GM18873 (cell line): ENCODE results near the gene RAB3GAP1.

Source experiments
- ATAC-seq: cut with Tn5 transposase; IDR thresholded peaks from one replicate; pipeline ENCODE4 v1.9.1; 2021; ENCODE audit warnings: mild to moderate bottlenecking, moderate library complexity, moderate number of reproducible peaks; ENCODE audit not compliant: unreplicated experiment, low FRiP score

RAB3GAP1 gene

DNA sequence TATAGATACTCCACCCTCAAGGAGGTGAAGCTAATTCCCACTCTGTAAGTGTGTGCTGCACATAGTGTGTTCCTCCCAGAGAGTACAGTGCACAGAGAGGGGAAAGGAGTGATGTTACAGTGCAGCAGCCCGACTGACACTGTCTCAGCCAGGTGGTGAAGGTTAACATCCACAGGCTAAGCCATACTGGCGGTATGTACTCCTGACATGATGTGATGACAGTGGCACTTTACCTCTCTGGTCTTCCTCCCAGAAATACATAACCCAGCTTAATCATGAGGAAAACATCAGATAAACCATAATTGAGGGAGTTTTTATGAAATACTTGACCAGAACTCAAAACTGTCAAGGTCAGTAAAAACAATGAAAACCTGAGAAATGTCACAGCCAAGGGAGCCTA lies 107.1 kb downstream of the RAB3GAP1 start:
- no peak for ATAC-seq

DNA sequence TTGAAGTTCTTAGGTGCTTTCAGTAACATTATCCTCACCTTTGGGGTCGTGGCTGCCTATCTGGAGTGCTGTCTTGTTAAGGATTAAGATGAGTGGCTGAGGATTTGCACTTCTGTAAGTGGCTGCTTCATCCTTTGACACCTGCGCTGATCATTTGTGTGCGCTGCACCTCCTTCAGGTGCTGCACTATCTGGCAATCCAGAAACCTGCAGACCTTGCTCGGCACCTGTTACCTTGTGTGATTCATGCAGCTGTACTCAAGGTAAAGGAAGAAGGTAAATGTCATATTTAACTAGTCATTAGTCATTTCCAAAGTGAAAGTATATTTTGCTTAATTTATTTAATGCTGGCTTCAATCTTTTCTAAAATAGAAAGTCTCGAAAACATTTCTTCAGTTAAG lies 110.3 kb downstream of the RAB3GAP1 start:
- no peak for ATAC-seq

DNA sequence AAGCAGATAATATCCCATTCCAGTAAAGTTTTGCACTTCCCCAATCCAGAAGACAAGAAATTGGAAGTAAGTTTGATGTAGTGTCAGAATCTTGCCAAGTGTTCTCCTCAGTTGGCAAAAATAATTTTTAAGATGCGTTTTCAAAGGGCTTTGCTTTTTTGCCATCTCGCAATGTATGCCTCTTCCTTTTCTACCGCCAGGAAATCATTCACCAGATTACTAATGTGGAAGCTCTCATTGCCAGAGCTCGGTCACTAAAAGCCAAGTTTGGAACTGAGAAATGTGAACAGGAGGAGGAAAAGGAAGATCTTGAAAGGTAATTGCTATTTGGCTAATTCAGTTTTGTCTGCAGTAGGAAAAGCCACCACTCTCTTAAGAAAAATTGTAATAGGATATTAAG lies 110.7 kb downstream of the RAB3GAP1 start:
- ATAC-seq: no peak

DNA sequence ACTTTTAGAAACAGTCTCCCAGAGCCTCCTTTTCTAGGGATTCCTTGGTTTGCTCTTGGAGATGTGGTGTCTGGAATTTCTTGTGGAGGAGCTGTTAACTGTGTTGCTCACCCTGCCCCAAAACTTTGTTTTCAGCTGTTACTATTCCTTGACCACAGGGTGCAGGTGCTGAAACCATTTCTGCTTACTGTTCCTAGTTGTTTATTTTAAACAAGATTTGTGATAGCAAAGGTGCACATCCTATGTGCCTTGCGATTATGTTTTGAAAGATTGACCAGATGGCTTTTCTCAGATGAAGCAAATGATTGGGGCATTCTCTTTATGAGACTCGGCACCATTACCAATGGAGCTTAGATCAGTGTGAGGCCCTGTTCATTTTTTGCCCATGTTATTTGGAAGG lies 111.2 kb downstream of the RAB3GAP1 start:
- no peak for ATAC-seq

DNA sequence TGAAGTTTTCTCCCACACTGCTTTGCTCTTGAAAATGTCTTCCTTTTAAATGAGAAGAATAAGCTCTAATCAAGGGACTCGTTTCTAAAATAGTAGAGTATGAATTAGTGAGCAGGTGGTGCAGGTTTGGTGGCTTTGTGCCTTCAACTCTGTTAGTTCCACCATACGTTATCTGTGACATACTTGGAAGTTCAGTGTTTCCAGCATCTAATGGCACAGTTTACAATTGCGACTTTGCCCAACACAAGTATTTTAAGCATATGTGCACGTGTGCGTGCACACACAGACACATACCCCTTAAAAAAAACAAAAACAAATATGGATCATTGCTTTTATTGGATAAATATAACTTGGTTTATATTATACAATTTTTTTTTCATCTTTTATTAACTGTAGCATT lies 111.8 kb downstream of the RAB3GAP1 start:
- ATAC-seq: no peak

DNA sequence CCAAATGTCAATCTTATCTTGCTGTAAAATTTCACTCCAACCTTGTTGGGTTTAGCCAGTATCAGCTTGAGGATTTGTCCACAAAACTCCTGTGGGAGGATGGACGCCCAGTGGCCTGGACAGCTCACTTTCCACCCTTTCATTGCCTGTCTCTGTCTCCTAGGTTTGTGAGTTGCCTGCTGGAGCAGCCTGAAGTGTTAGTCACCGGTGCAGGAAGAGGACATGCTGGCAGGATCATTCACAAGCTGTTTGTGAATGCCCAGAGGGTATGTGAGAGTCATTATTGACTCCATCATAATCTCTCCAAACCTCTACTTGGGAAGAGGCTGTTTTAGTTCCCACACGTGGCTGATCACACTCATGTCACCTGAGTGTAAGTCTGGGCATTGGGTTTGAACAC lies 112.3 kb downstream of the RAB3GAP1 start:
- no peak for ATAC-seq

DNA sequence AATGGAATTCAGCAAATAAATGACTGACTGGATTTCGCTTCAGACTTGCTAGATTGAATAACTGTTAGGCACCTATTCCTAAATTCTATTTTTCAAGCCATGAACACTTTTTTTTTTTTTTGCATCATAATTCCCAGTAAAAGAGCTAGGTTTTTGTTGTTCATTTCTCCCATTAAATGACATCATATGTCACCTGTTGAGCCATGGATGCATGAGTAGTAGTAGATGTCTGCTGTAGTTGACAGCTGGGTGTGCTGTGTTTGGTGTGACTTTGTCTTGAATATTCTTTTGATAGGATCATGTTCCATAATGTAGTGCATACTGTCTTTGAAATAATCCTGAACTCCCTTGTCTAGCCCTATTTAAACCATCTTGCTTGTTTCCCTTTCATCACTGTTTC lies 115.2 kb downstream of the RAB3GAP1 start:
- ATAC-seq: no peak

DNA sequence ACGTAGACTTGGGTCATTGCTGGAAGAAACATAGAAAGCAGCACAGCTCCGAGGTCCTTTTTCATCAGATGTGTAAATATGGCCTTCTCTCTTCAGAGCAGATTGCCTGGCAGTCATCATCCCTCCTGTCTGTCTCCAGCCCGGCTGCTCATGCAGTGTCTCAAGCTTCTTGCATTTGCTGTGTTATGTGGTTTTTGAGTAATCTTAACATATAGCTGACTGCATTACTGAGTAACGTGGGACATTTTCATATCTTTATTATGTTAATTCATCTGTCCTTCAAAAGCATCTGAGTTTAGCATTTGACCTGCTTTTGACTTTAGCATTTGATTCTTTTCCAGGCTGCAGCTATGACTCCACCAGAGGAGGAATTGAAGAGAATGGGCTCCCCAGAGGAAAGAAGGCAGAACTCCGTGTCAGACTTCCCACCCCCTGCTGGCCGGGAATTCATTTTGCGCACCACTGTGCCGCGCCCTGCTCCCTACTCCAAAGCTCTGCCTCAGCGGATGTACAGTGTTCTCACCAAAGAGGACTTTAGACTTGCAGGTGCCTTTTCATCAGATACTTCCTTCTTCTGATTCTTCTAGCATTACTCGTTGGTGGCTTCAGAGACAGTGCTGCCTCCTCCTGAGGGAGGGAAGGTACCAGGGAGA lies 116.2 kb downstream of the RAB3GAP1 start:
- ATAC-seq: no peak

DNA sequence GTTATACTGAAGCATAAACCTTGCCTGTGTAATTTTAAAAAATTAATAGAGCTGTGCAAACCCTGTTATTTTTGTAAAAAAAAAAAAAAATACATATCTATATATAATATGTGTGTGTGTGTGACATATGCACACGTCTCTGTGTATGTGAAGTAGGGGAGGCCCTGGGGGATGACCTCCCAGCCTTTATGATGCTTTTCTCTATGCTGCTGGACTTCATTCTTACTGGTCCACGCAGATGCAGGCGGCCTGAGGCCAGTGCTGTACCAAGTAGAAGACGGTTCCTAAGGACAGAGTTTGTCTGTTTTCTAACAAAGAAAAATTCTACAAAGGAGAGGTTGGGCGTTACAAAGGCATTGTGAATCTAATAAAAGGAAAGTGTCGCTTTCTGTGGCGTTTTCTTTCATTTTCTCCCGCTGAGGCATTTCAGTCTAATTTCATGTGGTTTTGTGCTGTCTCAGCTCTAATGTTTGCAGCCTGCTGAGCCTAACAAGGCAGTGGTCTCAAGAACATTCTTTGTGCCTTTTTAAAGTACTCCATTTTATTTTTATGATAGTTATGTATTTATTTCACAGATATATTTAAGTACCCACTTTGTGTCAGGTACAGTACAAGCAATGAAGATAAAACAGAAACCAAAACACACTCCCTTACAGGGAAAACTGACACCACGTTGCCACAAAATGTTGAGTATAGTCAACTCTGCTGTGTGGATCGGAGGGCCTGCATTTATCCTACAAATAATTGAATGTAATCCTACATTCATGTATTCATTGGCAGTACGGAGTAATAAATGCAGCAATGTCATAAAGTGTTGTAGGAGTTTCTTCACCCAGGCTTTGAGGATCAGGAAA lies 118.0 kb downstream of the RAB3GAP1 start:
- ATAC-seq: no peak

DNA sequence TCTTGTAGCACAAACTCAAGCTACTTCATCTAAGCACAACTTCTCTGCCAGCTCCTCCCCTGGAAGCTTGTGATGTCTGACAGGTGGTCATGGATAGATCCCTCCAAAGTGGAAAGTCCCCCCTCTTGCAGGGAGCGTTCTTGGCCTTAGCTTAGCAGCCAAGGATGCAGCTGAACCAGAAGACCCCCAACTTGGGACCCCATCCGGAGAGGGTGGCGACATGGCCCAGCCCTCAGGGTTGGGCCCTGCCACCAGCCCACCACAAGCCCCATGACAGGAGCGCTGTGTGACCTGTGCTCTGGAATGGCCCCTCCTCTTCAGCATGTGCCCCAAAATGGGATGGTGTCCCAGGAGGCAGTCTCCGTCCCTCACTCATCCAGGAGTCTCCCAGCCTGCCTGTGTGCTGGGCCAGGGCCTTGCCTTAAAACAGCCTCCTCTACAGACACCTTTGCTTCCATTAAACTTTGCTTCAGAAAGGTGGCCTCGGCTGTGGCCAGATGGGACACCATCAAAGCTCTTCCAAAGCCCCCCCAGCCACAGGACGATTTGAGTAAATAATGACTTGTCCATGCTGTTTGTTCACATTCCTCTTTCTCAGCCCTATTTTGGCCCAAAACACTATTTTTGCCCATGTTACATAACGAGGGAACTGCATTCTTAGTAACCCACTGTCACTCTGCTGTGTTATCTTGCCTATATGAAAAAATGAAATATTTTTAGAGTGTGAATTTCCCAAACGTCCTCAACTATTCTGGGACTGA lies 122.1 kb downstream of the RAB3GAP1 start:
- no peak for ATAC-seq

DNA sequence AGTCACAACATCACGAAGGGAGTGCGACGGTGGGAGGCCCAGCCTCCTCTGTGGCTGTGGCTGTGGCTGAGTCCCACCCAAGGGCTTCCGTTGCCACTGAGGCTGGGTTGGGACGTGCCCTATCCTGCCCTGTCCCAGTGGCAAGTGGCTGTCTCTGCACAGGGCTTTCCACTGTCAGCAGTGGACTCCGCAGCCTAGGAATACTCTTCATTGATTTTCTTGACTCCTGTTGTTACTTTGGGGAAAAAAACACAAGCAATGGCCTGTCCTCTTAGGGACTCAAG lies 122.7 kb downstream of the RAB3GAP1 start:
- ATAC-seq: no peak

DNA sequence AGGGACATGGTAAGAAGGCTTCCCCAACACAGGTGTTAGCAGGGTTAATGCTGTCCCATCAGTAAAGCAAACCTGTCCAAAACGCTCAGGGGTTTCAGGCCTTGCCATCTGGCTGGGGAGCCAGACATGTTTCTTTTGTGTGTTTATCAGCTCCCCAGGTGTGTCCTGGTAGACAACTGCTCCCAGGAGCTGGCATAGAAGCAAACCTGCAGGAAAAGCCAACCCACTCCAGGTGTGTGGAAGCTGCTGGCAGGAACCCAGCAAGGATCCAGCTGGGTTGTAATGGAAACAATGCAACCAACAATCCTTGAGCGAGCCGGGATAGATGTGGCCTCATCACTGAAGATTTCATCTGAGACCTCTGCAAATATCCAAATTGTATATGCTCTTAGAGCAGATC lies 123.1 kb downstream of the RAB3GAP1 start:
- ATAC-seq: no peak

DNA sequence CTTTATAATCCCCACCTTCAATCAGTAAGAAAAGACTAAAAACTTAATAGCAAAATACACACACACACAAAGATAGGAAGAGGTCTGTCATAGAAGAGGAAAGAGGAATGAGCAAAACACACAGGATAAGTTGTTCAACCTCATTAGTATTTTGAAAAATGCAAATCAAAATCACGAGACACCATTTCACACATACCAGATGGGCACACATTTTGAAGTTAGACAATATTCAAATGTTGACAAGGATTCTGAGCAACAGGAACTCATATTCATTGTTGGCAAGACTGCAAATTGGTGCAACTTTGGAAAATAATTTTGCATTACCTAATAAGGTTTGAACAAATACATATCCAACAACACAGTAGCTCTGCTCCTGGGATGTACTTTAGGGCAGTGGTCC lies 127.6 kb downstream of the RAB3GAP1 start:
- ATAC-seq: no peak

DNA sequence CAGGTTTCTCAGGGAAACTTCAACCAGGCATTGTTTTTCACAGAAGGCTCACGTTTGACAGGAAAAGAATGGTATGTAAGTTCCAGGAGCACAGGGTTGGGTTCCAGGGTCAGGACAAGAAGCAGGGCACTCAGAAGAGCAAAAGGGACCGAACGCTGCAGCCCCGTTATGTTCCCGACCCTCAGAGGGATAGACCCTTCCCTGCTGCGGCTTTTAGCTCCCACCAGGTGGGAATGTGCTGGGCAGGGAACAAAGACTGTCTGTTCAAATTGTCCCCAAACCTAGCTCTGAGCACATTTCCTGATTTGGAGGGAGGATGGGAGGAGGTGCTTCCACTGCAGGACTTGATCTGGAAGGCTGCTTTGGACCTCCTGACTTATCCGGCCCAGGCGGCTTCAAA lies 130.1 kb downstream of the RAB3GAP1 start:
- no peak for ATAC-seq

DNA sequence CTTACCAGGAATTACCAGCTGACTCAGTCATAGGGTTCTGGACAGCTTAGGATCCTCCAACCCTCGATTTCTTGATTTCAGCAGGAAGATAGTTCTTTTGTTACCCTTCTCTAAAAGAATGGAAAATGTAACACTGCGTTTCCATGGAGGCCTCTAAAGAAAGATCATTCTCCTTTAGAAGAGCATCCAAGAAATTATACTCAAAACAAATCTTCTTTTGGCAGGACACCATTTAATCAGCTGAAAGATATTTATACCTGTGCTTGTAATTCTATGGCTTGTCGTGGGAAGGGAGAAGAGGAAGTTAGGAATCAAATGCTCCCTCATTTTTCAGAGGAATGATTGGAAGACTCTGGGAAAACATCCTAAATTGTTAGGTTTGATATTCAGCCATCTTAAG lies 130.5 kb downstream of the RAB3GAP1 start:
- ATAC-seq: no peak

DNA sequence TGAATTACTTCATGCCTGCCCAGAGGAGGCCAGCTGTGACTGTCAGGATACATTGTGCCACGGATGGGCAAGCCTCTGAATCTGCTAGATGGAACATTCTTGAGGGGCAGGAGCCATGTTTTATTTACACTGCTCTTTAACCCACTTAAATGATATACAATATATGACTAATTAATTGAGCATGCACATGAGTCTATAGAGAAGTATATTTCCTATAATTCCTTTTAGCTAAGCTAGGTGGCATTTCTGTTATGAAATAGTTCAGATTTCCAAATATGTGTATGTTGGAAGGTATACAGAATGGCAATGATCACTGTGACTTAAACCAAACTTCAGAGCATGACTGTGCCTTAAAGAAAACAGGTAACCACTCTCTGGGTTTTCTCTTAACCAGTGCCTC lies 131.7 kb downstream of the RAB3GAP1 start:
- no peak for ATAC-seq

DNA sequence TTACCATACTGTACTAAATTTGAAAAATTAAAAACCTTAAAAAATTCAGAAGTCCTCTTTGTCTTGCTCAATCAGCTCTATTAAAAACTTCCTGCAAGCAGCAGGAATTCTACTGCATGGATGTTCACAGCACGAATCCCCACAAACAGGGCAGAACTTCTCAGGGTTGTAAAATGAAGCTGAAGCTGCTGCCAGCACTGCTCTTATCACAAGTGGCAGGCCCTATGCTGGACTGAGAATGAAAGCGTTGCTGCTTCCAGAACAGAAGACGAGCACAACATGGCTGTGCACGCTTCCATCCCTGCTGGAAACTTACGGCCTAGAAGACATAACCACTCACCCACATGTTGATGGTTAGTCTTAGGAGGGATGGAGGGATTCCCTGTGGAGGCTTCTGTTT lies 134.0 kb downstream of the RAB3GAP1 start:
- ATAC-seq: no peak

DNA sequence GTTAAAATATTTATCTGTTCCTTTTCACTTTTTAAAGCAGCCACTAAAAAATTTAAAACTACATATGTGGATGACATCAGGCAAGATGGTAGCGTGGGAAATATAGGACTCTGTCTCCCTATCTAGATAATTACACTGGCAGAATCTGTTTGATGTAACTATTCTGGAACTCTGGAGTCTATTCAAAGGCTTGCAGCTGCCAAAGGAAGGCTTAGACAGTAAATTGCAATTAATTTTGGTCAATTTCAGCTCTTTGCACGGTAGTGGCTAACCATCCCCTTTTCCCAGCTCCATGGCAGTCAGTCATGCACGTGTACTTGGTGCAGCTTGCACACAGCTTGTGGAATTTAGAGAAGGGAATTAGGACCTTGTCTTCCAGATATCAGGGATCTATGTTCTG lies 135.2 kb downstream of the RAB3GAP1 start:
- ATAC-seq: no peak

DNA sequence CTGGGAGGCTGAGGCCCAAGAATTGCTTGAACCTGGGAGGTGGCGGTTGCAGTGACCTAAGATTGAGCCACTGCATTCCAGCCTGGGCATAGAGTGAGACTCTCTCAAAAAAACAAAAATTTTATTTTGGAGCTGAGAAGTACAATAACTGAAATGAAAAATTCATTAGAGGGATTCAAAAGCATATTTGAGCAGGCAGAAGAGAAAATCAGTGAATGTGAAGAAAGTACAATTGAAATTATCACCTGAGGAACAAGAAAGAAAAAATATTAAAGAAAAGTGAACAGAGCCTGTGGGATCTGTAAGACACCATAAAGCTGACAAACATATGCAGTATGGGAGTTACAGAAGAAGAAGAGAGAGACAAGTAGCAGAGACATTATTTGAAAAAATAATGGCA lies 137.1 kb downstream of the RAB3GAP1 start:
- ATAC-seq: no peak

DNA sequence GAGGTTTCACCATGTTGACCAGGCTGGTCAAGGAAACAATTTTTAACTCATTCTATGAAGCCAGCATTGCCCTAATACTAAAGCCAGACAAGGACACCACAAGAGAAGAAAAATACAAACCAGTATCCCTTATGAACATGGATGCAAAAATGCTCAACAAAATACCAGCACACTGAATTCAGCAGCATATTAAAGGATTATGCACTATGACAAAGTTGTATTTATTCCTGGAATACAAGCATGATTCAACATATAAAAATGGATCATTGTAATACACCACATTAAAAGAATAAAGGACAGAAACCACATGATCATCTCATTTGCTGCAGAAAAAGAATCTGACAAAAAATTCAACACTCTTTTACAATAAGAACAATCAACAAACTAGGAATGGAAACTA lies 138.7 kb downstream of the RAB3GAP1 start:
- no peak for ATAC-seq

DNA sequence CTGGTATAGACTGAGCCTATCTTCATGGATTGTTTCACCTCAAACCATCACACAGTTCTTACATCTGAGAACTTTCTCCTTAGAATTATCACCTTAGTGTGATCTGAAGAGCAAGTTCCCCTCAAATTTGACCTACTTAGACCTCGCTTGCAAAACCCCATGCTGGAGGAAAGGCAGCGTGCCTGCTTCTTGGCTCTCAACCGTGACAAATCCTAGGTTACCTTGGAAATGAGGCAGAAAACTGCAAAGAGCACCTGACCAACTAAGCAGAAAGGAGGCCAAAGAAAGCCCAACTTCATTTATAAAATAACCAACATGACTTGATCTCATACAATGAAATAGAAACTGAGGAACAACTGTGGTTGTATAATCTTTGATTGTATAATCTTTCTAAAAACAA lies 146.4 kb downstream of the RAB3GAP1 start:
- ATAC-seq: no peak

DNA sequence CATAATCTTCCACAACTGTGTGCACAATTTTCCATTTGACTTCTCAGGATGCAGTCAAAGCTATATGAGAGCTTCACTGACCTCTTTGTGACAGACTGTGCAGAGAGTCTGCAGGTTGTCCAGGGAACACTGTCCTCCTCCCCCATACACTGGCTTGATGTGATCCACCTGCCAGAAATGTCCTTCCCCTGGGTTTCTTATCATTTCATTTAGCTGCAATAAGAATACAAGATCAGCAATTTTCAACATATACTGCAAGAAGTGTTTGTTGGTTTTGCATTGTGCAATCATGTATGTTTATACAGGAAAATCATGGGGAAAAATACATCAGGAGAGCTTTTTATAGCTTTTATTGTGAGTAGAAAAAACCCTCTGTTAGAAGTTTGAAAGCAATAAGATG lies 150.7 kb downstream of the RAB3GAP1 start:
- ATAC-seq: no peak
